ENCODE measurements around the gene FBXW2.
"Not testable (repeated sequence)": the region's sequence is repeated elsewhere in the genome, so short reads cannot be mapped to it uniquely, and the experiment has no call there.

Gene FBXW2

DNA sequence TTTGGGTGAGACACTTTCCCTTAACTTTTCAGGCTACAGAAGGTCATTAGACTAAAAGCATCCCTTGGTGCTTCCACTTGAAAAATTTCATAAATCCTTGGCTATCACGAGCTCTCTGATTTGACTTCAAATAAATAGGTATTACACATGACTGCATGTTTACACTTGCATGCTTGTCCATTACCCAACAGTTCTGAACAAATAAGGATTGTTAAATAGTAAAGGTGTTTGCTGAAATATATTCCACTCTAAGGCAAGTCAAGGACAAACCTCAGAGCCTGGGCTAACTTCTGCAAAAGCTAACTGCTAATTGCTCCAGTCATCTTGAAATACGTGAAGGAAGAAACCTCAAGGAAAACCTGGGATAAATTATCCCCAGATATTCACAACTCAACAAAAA, 14.5 kb downstream of the FBXW2 start:
- DNase-seq (ENCODE audit: low spot score): no peak

DNA sequence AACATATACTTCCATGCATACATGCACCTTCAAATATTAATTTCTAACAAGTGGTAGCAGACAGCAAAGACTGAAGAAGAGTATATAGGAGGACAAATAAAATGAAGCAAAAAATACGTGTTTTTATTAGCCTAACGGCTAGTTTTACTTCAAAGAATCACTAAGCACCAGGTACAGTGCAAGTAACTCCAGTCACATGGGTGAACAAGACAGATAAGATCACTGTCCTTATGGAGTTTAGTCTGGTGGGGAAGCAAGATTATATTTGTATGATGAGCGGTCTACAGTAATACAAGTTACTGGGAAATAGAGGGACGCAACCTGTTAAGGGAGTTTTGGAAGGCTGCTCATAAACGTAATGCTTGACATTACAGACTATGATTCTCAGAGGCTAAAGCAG, 16.0 kb downstream of the FBXW2 start:
- no peak for DNase-seq (ENCODE audit: low spot score)

DNA sequence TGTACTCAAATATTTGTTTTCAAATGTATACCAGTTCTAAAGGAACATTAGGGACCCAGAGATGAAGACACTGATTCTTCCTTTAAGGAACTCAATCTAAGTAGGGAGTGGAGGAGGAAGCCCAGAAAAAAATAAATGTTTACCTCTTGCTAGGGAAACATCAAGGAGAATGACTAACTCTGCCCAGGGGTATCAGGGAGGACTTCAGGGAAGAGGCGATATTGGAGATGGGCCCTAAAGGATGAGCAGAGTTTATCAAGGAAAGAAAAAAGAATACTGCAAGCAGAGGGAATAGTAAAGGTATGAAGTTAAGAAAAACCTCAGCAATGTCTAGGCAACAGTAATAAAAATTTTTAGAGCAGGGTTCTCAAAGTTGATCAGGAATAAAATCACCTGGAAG, 16.4 kb downstream of the FBXW2 start:
- no peak for DNase-seq (ENCODE audit: low spot score)

DNA sequence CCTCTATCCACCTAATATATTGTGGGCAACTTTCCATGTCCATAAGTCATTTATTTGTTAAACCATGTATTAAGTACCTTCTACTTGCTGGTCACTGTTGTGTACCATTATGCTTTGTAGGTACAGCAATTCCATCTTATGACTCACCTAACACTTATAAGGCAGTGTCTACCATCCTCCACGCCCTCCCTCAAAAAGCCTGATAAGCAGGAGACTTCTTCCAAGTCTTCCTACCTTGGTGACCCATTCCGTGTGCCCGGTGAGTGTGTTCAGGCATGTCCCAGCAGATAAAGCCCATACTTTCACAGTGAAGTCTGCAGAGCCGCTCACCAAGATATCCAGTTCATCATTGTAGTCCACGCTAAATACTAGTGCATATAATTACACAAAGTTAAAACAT, 17.4 kb downstream of the FBXW2 start:
- no peak for DNase-seq (ENCODE audit: low spot score)

DNA sequence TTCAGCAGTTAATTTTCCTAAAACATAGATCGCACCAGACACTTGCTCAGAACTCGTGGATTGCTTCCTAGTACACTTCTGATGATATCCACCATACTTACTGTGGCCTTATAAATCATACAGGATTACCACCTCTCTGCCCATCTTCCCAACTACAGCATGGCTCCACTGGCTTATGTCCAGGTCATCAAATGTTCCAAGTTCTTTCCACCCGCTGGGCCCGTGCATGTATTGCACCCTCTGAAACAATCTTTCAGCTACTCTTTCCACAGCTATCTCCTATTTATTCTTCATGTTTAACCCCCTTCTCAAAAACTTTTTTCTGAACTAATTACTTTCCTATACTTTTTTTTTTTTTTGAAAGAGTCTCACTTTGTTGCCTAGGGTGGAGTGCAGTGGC, 18.5 kb downstream of the FBXW2 start:
- no peak for DNase-seq (ENCODE audit: low spot score)

DNA sequence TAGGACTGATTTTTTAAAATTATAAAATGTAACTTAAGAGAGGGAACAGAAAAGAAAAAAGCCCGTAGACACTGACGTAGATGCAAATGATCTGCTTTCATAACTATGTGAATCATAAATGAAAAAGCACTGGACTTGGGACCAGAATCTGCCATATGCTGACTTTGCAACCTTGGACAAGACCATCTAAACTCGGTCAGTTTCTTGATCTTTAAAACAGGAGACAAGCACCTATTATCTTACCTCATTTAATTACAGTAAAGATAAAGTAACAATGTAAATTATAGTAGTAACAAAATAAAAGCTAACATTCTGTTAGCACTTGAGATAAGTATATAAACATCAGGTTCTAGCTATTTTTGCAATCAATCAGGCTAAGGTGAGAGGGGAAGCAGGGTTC, 20.0 kb downstream of the FBXW2 start:
- DNase-seq (ENCODE audit: low spot score): no peak

DNA sequence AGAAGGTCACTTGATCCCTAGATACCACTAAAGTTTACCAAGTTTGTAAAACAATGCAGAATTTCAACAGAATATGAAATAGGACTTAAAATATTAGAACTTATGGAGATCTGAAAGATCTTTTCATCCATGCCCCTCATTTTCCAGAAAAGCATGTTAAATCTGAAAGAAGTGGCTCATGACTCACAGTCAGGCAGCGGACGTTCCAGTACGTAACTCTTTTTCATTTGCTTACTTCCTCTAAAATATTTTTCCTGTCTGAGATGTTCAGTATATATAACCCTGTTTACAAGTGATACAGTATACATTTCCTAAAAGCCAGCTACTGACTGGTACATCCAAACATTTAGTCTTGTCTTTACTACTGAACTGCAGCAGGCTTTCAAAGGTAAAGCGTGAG, 22.3 kb downstream of the FBXW2 start:
- DNase-seq (ENCODE audit: low spot score): no peak

DNA sequence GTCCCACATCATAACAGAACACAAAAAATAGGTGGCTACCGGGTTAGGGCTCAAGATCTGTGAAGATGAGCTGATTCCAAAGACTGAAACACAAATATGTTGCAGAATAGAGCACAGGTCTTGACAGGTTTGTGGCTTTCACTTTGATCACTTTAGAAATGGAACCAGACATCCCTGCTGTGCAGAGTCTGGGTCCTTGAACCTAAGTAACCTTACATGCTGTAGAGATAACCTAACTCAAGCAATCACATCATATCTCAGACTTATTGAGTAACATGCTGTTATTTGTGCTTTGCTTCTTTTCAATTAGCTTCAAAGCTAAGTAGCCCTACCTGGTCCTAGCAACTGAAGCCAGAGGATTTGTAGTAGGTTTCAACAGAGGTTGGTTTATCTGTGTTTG, 24.3 kb downstream of the FBXW2 start:
- DNase-seq (ENCODE audit: low spot score): no peak

DNA sequence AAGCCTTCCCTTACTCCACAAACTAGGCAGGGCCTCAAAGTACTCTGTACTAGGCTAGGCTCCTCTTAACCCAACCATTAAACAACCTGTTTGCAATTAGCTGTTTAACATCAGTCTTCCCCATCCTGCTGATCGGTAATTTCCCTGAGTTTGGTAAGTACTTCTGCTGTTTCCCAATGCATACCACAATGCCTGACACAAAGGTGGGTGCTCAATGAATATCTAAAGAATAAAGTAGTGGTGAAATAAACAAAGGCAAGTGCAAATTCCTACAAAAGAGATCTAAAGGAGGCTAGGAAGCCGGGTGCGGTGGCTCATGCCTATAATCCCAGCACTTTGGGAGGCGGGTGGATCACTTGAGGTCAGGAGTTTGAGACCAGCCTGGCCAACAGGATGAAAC, 25.0 kb downstream of the FBXW2 start:
- no peak for DNase-seq (ENCODE audit: low spot score)

DNA sequence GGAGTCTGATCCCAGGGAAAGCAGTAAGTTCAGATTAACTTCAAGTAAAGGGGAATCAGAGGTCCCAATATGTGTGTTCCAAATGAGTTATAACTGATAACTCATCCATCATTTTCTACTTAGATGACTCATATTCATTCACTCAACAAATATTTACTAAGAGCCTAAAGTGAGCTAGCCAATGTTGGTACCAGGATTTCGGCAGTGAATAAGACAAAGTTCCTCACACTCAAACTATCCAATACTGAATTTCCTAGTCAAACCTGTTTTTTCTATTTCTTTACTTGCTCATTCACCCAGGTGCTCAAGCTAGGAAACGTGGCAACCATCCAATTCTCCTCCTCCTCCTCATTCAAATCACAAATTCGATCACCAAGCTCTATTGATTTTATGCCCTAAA, 25.8 kb downstream of the FBXW2 start:
- DNase-seq (ENCODE audit: low spot score): no peak

DNA sequence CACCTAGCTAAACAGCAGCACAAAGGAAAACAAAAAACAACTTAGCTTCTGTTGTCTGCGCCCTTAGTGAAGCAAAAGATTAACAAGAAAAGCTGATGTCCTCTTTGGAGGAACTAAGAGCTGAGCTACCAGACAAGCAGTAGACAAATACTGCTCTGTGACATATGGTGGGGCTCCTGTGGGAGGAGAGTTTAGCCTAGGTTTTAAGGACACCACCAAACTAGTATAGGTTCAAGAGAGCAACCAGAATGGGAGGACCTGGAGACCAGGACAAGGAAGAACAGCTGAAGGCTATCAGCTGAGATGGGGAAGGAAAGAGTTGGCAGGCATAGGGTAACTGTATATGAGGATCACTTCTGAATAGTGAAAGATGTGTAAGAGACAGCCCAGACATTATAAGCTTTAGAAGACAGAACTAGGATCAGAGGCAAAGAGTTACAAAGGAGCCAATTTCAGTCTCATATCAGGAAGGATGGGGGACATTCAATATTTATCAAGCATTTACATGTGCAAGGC, 27.2 kb downstream of the FBXW2 start:
- DNase-seq (ENCODE audit: low spot score): no peak

DNA sequence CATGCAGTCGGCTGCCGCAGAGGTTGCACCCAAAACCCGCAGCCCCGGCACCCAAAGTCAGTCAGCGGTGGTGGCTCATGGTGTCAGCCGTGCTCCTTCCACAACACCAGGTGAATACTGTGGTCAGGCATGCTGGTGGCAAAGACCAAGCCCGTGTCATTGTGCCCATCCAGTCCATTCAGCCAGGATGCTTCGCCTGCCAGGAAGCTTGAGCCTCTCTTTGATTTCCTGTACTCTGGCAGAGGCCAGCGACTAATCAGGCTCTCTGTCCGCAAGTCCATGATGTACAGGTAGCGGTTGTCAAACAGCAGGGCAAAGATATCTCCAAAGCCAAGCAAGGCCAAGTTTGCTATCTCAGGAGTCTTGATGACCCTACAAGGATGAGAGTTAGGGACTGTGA, 28.7 kb downstream of the FBXW2 start:
- DNase-seq (ENCODE audit: low spot score): no peak

DNA sequence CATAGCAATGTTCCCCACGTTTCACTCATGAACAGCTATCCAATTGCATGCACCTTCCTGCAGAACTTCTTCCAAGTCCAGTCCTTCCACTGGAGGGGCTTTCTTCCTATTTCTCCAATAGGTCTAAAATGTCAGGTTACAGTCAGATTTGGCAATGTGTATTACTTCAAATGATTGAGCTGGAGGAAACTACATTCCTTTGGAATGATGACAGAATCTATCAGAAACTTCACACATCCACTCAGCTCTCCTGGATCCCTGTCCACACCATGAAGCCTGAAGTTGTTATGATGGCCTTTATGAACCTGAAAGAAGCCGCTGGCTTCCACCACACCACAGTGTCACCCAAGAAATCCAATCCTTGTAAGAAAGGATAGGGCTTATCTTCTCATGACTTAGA, 32.2 kb downstream of the FBXW2 start:
- no peak for DNase-seq (ENCODE audit: low spot score)

DNA sequence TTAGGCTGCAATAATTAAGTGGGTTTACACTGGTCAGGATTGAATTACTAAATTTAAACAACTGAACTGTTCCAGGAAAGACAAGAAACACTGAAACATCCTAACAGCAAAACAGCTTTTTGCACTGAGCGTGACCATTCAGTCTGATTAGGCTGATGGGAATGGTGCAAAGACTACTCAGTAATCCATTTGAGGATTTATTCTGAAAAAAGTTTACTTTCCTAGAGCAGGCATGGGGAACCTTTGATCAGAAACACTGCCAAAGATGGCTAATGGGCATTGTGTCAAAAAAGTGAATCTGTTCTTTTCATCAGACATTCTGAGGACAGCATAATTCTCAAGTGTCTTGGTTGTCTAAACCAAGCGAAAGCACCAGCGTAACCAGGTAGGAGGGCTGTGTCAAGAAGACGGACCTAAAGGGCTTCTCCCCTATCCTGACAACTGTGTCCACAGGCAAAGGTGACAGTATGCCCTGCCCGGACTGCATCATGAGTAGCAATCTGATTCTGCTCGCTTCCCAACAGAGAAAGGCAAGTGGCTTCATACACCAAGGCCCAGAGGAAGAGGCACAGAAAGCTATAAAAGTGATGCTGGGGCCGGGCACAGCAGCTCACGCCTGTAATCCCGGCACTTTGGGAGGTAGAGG, 33.3 kb downstream of the FBXW2 start:
- no peak for DNase-seq (ENCODE audit: low spot score)

DNA sequence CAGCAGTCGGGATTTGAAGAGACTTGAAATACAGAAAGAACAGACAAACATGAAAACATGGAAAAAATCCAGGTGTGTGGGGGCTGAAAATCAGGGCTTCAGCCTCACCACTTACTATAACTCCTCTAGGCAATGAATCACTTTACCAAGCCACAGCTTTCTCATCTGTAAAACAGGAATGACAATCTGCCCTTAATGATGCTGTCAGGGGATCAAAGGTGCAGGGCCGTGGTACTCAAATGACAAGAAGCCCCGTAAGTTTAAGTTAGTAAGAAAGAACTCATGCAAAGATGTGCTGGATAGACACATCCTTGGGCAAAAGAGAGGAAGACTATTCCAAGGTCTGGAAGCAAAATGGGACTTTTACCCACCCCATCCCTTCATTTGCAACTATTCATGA, 34.7 kb downstream of the FBXW2 start:
- DNase-seq (ENCODE audit: low spot score): no peak

DNA sequence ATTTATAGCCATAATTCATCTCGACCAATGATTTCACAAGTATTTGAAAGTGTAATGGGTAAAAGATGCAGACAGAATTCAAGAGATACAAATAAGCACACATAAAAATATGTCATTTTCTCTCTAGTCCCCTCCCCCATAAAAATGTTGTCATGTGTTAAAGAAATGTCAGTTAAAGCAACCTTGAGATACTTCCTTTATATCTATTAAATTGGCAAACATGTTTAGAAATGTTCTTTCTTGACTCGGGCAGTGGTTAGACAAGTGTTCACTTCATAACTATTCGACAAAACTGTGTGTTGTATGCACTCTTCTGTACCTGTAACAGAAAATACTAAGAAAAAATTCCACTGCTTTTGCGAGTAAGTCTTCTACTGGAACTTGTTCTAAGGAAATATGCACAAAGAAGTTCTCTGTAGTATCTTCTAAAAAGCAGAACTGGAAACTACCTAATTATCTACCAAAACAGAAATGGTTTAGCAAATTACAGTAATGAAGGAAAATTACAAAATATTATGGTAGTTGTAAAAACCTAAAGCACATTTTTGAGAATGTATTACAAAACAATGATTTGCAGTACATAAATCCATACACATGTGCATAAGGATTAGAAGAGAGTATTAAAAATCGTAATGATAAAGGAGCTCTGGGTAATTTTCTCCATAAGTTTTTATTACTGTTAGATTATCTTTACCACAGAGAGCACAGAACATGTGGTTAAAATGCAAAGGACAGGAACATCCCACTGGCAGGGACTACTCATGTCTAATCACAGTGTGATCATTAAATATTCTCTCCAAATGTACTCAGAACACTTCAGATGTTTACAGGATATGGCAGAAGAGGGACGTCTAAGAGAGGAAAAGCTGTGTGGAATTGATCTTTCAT, 35.9 kb downstream of the FBXW2 start:
- peak; percentile 26 for DNase-seq (ENCODE audit: low spot score)

DNA sequence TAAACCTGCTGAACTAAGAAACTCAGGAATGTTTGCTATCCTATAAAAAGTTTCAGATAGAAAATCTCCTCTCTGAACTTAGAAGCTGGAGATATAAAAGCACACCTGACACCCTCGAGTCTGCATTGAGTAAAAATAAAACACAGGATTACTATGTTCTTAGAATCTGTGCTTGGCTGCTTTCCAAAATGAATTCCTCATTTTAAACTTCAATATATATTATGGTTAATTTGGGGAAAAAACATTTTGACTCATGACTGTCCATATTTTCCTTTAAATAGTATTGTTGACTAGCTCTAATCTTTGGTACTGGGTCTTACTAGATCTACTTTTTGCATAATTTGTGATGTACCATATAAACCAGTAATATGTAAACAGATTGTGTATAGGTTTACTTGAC, 36.7 kb downstream of the FBXW2 start:
- DNase-seq (ENCODE audit: low spot score): no peak

DNA sequence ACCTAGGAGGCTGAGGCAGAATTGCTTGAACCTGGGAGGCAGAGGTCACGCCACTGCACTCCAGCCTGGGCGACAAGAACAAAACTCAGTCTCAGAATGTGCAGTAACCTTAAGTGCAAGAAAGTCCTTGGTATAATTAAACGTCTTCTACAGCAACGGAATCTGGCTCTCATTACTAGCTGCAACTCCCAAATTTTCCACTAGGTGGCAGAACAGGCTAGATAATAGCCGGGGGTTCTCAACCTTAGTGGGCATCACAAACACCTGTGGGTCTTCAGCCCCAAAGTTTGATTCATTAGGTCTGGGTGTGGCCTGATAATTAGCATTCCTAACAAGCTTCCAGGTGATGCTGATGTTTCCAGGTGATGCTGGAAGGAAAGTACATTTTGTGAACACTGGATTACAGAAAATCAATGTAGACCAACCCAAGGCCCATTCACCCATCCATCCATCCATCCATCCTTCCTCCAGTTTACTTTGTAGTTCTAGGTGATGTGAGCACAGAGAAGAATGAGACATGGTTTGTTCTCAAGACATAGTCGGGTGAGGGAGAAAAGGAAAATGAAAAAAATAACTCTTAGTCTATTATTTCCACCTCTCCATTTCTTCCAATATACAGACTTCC, 37.3 kb downstream of the FBXW2 start:
- DNase-seq (ENCODE audit: low spot score): peak; percentile 87

DNA sequence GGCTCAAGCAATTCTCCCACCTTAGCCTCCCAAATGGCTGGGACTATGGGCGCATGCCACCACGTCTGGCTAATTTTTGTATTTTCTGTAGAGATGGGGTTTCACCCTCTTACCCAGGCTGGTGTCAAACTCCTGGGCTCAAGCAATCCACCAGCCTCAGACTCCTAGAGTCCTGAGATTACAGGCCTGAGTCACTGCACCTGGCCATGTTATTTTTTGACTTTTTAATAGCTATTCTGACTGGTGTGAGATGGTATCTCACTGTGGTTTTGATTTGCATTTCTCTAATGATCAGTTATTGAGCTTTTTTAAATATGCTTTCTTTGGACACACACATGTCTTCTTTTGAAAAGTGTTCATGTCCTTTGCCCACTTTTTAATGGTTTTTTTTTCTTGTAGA, 38.2 kb downstream of the FBXW2 start:
- peak; percentile 52 for DNase-seq (ENCODE audit: low spot score)

DNA sequence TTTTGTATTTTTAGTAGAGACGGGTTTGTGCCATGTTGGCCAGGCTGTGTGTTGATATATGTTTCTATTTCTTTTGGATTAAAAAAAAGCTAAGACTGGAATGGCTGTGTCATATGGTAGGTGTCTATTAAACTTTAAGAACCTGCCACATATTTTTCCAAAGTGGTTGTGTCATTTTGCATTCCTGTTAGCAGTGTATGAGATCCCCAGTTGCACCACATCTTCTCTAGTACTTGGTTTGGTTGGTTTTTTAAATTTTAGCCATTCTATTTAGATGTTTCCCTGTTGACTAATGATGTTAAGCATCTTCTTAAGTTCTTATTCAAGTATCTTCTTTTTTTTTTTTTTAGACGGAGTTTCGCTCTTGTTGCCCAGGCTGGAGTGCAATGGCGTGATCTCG, 42.8 kb downstream of the FBXW2 start:
- DNase-seq (ENCODE audit: low spot score): no peak

DNA sequence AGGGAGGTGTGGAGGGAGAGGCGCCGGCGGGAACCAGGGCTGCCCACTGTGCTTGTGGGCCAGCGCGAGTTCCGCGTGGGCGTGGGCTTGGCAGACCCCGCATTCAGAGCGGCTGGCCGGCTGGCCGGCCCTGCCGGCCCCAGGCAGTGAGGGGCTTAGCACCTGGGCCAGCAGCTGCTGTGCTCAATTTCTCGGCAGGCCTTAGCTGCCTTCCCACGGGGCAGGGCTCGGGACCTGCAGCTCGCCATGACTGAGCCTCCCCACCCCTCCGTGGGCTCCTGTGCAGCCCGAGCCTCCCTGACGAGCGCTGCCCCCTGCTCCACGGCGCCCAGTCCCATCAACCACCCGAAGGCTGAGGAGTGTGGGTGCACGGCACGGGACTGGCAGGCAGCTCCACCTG, 46.9 kb downstream of the FBXW2 start:
- not testable (repeated sequence) for DNase-seq (ENCODE audit: low spot score)

DNA sequence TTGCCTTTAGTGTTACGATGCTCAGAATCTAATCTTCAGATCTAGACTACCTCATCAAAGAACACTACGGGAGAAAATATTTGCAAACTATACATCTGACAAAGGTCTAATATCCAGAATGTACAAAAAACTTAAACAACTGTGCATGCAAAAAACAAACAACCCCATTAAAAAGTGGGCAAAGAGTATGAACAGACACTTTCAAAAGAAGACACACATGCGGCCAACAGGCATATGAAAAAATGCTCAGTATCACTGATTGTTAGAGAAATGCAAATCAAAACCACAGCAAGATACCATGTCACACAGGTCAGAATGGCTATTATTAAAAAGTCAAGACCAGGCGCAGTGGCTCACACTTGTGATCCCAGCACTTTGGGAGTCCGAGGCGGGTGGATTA, 47.9 kb downstream of the FBXW2 start:
- no peak for DNase-seq (ENCODE audit: low spot score)

DNA sequence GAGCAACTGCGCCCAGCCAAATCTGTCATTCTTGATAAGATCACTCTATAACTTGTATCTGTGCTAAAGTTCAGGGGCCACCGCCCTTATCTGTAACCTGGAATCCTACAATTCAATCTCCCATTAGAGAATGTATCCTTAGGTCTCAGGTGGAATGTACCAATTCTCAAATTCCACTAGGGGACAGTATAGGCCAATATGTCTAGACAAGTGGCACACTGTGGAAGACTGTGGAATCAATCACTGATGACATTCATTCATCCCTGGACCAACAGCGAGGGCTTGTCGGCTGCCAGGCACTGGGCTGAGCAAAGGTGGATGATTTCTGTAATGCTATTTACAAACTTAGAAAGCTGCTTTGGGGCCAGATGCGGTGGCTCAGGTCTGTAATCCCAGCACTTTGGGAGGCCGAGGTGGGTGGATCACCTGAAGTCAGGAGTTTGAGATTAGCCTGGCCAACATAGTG, 50.2 kb downstream of the FBXW2 start:
- peak; percentile 68 for DNase-seq (ENCODE audit: low spot score)
